Activated naive CD8-positive, alpha-beta T cell treated with anti-CD3 and anti-CD28 coated beads for 36 hours (primary cell): Measurements from ENCODE around the gene IL4I1. TPM values are rescaled to one million over a fixed set of nuclear protein-coding genes. Genes with fewer than 3 reads are reported as not detected.

Experiments
- DNase-seq: peaks from one replicate; pipeline ENCODE4 v3.0.0; 2021
- H3K27ac Mint-ChIP-seq: one replicate; pipeline ENCODE4 v1.8.0; 2022; ENCODE audit warnings: mild to moderate bottlenecking, moderate library complexity, mixed read lengths
- H3K27me3 Mint-ChIP-seq: one replicate; pipeline ENCODE4 v1.8.0; 2022; ENCODE audit warnings: mild to moderate bottlenecking, mixed read lengths
- H3K36me3 Mint-ChIP-seq: one replicate; pipeline ENCODE4 v1.8.0; 2021; ENCODE audit warnings: mild to moderate bottlenecking, mixed read lengths
- H3K4me1 Mint-ChIP-seq: one replicate; pipeline ENCODE4 v1.8.0; 2021; ENCODE audit warnings: mixed read lengths
- H3K4me3 Mint-ChIP-seq: one replicate; pipeline ENCODE4 v1.8.0; 2022; ENCODE audit warnings: mild to moderate bottlenecking, moderate library complexity, mixed read lengths
- H3K9me3 Mint-ChIP-seq: one replicate; pipeline ENCODE4 v1.8.0; 2022; ENCODE audit warnings: mixed read lengths
- total RNA-seq, 2 experiments: library from RNA; stranded (reverse); gene quantifications; one replicate each; pipeline ENCODE4 v1.2.3, GENCODE V29; 2021

IL4I1 gene
- total RNA-seq, 2 experiments from 2014 or later = 2.3 to 2.9 TPM

DNA sequence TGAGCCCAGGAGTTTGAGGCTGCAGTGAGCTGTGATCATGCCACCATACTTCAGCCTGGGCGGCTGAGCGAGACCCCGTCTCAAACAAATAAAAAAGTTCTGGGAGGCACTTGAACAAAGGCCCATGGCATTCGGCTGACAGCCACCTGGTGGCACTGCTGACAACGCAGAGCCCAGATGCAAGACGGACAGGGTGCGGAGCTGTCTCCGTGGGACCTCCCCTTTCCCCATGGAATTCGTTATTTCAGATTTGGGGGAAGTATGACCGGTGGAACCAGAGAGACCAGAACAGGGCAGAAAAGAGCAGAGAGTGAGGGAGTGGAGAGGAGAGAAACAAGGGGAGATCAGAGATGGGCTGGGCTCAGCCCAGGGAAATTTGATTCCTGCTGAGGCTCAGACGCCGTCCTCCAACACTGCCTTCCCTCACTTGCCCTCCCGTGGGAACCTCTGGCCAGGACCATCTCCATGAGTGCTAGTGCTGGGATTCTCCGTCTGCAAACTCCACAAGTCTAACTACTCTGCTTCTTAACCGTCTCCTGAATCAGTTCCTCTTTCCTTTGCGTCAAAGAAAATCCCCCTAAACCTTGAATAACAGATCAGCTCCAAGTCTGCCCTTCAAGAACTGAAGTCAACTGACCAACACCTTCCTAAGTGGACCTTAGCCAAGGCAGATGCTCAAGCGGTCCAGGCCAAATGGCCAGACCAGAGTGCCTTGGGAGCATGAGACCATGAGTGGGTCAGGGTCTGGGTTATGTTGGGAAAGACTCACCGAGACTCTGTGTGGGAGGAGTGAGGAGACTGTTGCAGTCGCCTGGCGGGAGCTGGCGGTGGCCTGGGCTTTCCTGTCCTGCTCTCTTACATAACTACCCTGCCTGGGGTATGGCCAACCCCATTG lies 20.4 kb upstream of the IL4I1 start:
- peaks cover 38% of the 10 kb centered on the region for H3K4me1 Mint-ChIP-seq
- H3K27ac Mint-ChIP-seq = peak overlapping the region; percentile 16
- no peaks in the 10 kb centered on the region for H3K9me3 Mint-ChIP-seq
- H3K27me3 Mint-ChIP-seq = no peaks in the 10 kb centered on the region
- H3K36me3 Mint-ChIP-seq = peaks cover 57% of the 10 kb centered on the region
- DNase-seq = no peak
- H3K4me3 Mint-ChIP-seq = no peak overlapping the region

DNA sequence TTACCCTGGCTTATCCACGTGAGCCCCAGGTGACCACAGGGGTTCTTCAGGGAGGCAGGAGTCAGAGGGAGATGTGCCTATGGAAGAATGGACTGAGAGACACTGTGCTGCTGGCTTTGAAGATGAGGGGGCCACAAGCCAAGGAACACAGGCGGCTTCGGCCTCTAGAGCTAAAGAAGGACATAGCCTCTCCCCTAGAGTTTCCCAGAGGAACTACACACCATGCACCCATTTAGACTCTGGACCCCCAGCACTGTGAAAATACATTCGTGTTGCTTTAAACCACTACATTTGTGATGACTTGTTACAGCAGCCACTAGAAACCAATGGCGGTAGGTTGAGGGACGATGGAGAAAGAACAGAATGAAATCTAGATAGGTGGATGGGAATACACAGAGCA lies 18.6 kb upstream of the IL4I1 start:
- H3K4me1 Mint-ChIP-seq = peaks cover 41% of the 10 kb centered on the region

DNA sequence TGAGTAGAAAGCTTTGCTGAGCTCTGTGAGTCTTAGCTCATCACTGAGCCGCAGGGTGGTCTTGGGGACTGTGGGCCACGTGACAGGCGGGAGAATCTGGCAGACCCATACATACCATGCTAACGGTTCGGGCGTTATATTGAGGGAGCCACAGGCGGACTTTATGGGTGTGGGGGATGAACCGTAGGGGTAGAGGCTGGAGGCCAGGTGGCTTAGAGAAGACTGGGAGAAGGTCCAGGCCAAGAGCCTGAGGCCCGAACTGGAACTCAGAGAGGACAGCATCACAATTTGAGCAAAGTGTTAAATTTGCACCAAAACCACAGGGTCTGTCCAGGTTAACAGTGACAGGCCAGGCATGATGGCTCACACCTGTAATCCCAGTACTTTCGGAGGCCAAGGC lies 17.0 kb upstream of the IL4I1 start:
- Mint-ChIP-seq H3K9me3 (no peaks in the 10 kb centered on the region), H3K27me3 (no peaks in the 10 kb centered on the region), H3K4me3 (no peak overlapping the region), H3K36me3 (peaks cover 60% of the 10 kb centered on the region), H3K4me1 (peaks cover 40% of the 10 kb centered on the region), H3K27ac (peak overlapping the region; percentile 47)
- DNase-seq = no peak

More for the DNA sequence above, 18.6 kb upstream of the IL4I1 start:
- Mint-ChIP-seq H3K4me3 (no peak overlapping the region), H3K27me3 (no peaks in the 10 kb centered on the region), H3K27ac (peak overlapping the region; percentile 3), H3K9me3 (no peaks in the 10 kb centered on the region), H3K36me3 (peaks cover 57% of the 10 kb centered on the region)
- no peak for DNase-seq

DNA sequence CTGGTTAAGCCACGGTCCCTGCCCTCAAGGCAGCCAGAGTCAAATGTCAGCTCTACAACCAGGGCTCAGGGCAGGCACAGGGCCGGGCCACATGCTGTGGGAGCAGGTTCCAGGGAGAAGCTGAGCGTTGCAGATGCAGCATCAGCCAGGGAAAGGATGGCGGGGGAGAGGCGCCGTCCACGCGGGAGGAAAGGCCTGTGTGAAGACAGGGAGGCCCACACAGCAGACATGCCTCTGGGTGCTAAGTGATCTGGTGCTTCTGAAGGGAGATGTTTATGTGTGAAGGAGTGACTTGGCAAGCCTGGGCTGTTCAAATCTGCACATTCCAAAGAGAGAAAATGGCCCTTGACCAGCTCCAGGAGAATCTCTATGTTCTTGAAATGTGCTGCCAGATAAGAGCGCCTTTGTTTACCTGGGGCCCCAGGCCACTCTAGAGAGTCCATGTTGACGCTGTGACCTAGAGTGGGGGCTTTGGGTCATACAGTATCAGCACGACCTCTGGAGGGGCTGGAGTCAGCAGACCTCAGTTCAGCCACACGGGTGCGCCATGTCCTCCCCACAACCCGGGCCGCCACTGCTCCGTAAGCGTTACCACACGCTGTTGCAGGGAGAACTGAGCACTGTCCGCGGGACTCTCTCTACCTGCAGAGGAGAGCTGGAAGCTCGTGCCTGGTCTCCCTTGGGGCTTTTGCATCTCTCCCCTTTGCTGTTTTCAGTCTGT lies 16.4 kb upstream of the IL4I1 start:
- Mint-ChIP-seq H3K36me3 (peaks cover 58% of the 10 kb centered on the region), H3K27ac (peak overlapping the region; percentile 79), H3K9me3 (no peaks in the 10 kb centered on the region), H3K4me1 (peaks cover 40% of the 10 kb centered on the region), H3K27me3 (no peaks in the 10 kb centered on the region), H3K4me3 (no peak overlapping the region)
- no peak for DNase-seq

DNA sequence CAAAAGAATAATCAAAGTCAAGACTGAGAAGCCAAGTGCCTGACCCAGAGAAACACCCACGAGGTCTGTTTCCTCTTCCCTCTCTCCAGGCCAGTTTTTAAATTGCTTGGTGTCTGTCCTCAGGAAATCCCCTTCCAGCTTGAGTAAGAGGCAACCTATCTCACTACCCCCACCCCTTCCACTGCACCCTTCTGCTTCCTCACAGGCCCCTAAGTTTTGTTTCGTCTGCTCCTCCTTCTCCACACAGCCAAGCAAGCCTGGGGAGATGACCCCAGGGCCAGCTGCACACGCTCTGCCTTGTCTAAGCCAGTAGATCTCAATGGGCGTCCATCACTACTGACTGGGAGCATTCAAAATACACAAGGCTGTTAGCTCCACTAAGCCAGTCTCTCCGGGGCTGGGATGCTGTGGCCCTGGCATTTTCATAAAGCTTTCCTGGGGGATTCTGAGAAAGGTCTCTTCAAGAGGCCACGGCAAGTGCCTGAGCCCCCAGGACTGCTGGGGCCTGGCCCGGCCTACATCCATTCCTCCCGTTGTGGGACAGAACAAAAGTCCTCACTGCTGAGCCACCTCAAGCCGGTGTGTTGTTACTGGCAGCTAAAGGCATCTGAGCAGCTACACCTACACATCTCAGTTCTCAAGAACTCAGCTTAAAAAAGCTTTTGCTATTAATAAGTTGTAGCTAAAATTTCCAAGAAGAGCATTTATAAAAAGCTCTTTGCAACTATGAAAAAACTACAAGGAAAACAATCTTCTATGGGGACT lies 14.9 kb upstream of the IL4I1 start:
- Mint-ChIP-seq H3K4me1 (peaks cover 45% of the 10 kb centered on the region), H3K27ac (peak overlapping the region; percentile 79), H3K4me3 (peak overlapping the region; percentile 6), H3K9me3 (no peaks in the 10 kb centered on the region), H3K27me3 (no peaks in the 10 kb centered on the region), H3K36me3 (peaks cover 61% of the 10 kb centered on the region)
- DNase-seq = no peak

DNA sequence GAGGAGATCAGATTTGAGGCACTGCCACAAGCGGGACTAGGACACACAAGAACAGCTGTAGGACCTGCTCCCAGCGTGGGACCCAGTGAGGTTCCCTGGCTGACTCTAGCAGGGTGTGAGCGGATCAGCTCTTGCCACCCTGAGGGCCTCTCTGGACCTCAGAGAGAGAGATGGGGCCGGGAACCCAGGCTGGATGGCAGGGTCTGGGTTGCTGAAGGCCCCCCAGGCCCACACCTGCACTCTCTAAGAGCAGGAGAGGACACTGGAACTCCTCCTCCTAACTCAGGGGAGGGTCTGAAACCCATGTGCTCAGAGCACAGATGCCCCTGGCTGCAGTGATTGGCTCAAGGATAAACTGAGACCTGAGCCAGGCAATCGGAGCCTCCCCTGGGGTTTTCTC lies 13.5 kb upstream of the IL4I1 start:
- H3K4me3 Mint-ChIP-seq = no peak overlapping the region

DNA sequence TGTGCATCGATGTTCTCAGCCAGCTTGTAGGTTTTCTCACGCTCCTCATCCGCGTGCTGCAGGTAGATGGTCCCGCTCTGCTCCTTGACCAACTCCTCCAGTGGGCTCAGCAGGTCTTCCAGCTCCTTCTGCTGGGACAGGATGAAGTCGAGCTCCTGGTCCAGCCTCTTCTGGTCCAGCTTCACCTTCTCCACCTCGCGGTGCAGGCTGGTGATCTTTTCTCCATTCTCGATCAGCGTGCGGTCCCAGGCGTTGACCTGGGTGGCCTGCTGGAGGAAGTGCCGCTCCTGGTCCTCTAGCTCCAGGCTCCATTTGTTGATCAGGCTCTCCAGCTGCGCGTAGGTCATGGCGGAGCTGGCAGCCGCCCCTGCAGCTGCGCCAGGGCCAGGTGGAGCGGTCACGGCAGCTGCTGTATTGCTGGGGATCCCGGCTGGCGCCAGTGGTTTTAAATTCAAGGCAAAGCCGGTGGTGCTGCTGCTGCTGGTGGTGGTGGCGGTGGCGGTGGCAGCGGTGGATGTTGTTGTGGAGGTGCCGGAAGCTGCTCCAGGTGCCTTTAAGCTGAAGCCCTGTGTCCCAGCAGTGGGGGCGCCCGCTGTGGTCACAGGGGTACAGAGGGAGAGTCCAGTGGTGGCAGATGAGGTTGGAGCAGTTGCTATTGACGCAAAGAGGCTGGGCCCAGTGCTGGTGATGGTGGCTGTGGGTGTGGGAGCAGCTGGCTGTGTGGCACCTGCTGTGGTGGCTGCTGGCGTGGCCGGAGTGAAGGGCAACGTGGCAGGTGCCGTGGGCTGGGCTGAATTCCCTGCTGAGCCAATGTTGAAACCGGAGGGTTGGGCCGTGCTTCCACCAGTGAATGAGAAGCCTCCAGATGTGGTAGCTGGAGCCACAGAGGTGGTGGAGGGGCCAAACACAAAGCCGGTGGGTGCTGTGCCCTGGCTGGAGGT lies 12.1 kb upstream of the IL4I1 start:
- Mint-ChIP-seq H3K9me3 (no peaks in the 10 kb centered on the region), H3K27me3 (no peaks in the 10 kb centered on the region), H3K4me1 (peaks cover 49% of the 10 kb centered on the region), H3K4me3 (no peak overlapping the region), H3K36me3 (peaks cover 54% of the 10 kb centered on the region), H3K27ac (no peak overlapping the region)
- DNase-seq = no peak

More for the DNA sequence above, 13.5 kb upstream of the IL4I1 start:
- H3K9me3 Mint-ChIP-seq = no peaks in the 10 kb centered on the region
- DNase-seq = no peak
- H3K27ac Mint-ChIP-seq = peak overlapping the region; percentile 29
- H3K27me3 Mint-ChIP-seq = no peaks in the 10 kb centered on the region
- peaks cover 45% of the 10 kb centered on the region for H3K4me1 Mint-ChIP-seq
- H3K36me3 Mint-ChIP-seq = peaks cover 61% of the 10 kb centered on the region

DNA sequence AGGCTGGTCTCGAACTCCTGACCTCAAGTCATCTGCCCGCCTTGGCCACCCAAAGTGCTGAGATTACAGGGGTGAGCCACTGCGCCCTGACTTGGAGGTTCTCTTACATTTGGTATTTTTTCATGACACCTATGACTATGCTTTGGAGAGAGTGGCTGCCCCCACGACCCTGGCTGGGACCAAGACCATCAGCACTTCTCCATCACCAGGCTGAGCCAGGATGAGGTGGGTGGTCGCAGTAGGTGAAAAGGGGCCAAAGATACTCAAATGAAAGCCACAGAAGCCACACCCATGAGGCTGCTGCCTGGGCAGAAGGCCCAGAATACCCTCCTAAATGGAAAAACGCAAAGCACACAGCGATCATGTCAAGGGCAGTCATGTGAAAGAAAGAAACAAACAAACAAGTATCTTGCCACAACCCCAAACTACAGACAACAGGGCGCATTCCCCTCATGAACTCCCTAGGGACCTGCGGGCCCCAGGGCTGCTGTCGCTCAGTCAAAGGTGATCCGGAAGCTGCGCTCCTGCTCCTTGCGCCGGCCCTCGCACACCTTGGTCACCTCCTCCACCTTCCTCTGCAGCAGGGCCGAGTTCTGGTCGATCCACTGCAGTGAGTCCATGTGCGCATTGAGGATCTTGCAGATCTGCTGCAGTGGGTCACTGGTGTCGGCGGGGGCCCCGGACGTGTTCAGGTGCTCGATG lies 11.2 kb upstream of the IL4I1 start:
- Mint-ChIP-seq H3K4me1 (peaks cover 46% of the 10 kb centered on the region), H3K4me3 (no peak overlapping the region), H3K27me3 (no peaks in the 10 kb centered on the region), H3K36me3 (peaks cover 49% of the 10 kb centered on the region), H3K9me3 (no peaks in the 10 kb centered on the region), H3K27ac (no peak overlapping the region)
- DNase-seq = no peak

DNA sequence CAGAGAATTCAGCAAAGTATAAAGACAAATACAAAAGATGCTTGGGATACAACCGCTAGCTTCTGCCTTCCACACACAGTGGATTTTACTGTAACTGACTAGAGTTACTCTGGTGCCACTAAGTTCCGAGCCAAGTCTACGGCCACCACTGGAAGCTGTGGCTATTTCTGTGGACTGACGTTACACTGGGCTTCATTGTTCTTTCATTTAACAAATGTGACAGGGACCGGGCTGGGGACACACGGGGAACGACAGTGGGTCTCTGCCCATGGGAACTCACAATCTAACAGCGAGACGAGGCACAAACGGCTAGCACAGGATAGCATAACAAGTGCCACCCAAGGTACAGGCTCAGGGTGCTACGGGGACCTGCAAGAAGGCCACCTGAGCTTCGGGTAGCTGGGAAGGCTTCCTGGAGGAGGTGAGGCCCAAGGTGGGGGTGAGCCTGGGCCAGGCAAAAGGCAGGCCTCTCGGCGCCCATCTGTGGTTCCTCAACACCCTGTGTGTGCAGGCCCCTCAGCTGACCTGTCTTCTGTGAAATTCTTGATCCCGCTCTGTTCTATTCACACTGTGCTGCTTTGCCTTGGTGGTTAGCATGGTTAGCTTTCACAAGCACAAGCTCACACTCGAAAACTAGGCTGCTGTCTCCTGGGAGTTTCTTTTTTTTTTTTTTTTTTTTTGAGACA lies 10.3 kb upstream of the IL4I1 start:
- no peak for DNase-seq

DNA sequence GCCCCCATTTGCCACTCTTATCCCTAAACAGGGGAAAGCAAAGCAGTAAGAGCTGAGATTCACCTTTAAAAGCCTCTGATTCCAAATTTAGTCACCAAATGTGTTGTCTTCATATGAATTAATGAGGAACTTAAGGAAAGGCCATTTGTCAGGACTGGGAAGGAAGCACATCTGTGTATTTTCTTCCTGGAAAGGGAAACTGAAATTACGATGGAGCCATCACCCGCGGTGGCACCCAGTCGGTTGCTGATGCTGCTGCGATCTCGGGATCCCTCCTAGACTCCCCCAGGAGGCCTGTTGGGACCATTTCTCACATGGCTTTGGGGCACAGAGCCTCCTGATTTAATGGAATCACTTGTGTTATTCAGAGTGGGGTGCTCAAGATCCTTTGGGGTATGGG lies 7.4 kb upstream of the IL4I1 start:
- H3K27me3 Mint-ChIP-seq = no peaks in the 10 kb centered on the region
- H3K36me3 Mint-ChIP-seq = peaks cover 27% of the 10 kb centered on the region
- H3K9me3 Mint-ChIP-seq = no peaks in the 10 kb centered on the region
- no peak for DNase-seq
- H3K27ac Mint-ChIP-seq = no peak overlapping the region
- H3K4me1 Mint-ChIP-seq = peaks cover 39% of the 10 kb centered on the region
- no peak overlapping the region for H3K4me3 Mint-ChIP-seq

More for the DNA sequence above, 10.3 kb upstream of the IL4I1 start:
- Mint-ChIP-seq H3K4me1 (peaks cover 39% of the 10 kb centered on the region), H3K27ac (peak overlapping the region; percentile 20), H3K4me3 (peak overlapping the region; percentile 29), H3K27me3 (no peaks in the 10 kb centered on the region), H3K9me3 (no peaks in the 10 kb centered on the region), H3K36me3 (peaks cover 43% of the 10 kb centered on the region)

DNA sequence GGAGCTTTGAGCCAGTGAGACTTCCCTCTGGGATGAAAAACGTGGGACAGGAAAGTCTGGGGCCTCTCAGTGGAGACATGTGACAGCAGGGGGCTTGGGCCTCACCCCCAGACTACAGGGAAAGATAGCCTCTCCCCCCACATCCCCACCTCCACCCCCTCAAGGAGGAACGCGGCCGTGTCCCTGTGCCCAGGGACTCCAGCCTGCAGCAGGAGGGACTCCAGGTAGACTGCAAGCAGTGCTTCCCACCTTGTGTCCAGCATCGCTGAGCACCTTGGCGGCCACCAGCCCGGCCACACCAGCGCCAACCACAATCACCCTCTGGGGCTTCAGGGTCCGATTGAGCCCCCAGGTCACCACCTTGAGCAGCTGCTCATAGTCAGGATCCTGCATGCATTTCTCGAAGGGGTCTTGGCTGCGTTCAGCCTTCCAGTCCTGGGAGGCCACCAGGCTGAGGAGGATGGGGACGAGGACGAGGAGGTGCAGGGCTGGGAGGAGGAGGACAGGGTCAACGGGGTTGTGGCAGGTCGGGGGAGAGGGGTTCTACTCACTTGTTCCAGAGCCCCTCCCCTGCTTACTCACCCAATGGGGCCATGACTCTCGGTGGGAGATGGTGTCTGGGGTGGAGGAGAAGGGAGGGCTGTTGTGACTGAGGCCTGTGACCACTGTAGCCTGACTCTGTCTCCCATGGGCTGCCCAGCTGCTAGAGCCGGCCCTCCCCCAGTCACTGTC lies 955 bp downstream of the IL4I1 start:
- Mint-ChIP-seq H3K4me3 (no peak overlapping the region), H3K27ac (peak overlapping the region; percentile 85), H3K27me3 (no peaks in the 10 kb centered on the region), H3K36me3 (peaks cover 2% of the 10 kb centered on the region), H3K4me1 (peaks cover 31% of the 10 kb centered on the region), H3K9me3 (no peaks in the 10 kb centered on the region)
- no peak for DNase-seq

DNA sequence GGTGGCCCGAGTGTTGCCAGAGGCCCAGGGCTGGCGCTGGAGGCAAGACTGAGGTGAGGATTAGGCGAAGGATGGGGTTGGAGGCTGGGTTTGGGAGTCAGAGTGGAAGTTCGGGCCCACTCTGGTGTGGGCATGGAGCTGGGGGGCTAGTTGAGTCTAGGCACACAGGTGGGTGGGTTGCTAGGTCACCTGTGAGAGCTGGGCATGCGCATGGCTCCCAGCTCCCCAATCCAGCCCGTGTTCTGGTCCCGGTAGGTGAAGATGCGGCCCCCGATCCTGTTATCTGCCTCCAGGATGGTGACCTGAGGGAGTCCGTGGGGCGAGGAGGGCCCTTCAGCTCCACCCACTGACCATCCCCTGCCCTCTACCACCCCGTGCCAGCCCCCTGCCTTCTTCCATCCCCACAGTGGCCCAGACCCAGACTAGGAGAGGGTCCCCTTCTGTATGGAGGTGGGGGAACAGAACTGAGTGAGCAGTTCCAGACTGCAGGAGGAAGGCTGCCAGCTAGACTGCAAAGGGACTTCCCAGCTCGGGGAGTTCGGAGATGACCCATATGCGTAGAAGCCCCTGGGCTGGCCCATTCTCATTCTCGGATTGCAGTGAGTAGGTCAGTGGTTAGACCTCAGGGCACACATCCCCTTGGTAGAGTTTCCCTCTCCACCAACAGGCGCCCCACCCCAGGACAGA lies 1.7 kb downstream of the IL4I1 start:
- no peak for DNase-seq
- no peaks in the 10 kb centered on the region for H3K9me3 Mint-ChIP-seq
- H3K27me3 Mint-ChIP-seq = no peaks in the 10 kb centered on the region
- no peak overlapping the region for H3K27ac Mint-ChIP-seq
- H3K36me3 Mint-ChIP-seq = peaks cover 2% of the 10 kb centered on the region
- H3K4me3 Mint-ChIP-seq = no peak overlapping the region
- H3K4me1 Mint-ChIP-seq = peaks cover 26% of the 10 kb centered on the region
